HG02885 (cell line): ENCODE results near the gene STARD6.
"Not testable (repeated sequence)": the region's sequence is repeated elsewhere in the genome, so short reads cannot be mapped to it uniquely, and the experiment has no call there.

ENCODE experiments used
- ATAC-seq: cut with Tn5 transposase; IDR thresholded peaks from one replicate; pipeline ENCODE4 v1.9.1; 2021; ENCODE audit warnings: mild to moderate bottlenecking; ENCODE audit not compliant: unreplicated experiment, poor library complexity

Gene STARD6

DNA sequence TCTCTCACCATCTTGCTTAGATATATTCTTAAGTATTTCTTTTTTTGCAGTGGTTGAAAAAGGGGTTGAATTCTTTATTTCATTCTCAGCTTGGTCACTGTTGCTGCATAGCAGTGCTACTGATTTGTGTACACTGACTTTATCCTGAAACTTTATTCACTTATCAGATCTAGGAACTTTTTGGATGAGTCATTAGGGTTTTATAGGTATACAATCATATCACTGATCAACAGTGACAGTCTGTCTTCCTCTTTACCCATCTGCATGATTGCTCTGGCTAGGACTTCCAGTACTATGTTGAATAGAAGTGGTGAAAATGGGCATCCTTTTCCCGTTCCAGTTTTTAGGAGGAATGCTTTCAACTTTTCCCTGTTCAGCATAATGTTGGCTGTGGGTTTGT, 6.5 kb downstream of the STARD6 start:
- no peak for ATAC-seq

DNA sequence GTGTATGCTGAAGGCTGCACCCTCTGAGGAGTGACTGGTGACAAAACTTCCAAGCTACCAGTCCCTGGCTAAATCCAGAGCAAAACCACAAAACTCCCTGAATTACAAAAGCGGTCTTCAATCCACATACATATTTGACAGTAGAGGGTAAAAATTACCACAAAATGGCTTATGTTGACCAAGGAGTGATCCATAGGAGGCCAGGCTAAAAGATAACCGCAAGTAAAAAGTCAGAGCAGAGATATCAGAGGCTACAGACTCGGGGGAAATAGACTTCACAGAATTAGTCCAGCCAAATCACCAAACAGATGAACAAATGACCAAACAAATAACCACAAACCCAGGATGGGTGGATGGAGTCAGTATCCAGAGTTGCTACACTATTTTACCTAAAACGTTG, 19.4 kb downstream of the STARD6 start:
- no peak for ATAC-seq

DNA sequence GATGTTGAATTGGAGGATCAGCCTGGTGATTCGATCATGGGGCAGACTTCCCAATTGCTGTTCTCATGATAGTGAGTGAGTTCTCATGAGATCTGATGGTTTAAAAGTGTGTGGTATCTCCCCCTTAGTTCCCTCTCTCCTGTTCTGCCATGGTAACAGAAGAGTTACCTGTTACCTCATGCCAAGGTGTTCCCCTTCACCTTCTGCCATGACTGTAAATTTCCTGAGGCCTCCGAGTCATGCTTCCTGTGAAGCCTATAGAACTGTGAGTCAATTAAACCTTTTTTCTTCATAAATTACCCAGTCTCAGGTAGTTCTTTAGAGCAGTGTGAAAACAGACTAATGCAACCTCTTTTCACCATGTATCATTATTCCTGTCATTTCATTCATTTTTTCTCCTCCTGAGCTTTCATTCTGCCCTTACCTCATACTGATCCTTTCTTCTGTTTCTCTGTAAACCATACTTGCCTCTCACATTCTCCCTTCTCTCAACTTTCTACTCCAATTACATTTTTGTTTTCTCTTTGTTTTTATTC, 22.0 kb downstream of the STARD6 start:
- ATAC-seq = no peak

DNA sequence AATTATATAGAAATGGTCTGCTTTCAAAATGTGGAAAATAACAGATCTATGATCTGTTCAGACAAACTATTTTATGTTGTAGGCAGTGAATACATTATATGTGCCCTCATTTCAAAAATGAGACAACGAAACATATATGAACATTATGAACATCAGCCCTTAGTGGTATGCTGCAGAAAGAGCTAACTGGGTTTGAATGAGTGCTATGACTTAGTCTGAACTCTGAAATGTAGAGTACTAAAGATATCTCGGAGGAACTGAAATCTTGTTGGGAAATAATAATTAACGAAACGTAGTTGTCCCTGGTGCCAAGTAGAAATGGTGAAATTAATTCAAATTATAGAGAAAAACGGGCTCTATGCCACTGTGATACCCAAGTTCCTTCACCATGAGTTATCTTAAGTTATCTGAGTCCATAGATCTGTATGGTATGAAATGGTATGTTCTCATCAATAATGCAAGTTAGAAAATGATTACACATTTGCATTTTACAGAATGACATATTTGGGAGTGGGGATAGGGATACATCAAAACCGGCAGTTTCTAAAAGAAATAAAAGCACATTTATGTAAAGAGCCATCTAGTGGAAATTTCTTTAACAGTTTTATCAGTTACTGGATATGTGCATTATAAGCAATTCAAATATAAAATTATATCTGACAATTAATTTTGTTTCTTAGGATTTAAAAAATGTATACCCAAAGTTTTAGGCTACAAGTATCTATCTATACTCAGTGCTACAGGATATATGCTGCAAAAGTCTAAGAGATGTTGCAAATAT, 26.7 kb downstream of the STARD6 start:
- no peak for ATAC-seq

DNA sequence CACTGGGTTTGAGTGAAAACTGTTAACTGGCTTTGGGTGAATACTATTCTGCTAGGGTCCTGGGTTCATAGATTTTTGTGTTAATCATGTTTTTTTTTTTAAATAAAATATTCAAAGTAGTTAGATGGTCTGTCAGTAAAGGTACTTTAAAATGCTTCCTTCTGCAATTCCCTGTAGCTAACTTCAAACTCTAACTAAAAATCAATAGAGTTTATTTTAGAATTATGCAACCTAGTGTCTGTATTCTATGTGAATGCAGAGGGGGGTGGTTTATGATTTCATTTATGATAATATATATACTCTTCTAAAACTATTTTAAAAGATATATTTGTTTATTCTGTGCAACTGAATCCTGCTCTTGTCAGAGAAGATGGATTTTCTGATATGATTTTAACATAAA, 27.9 kb downstream of the STARD6 start:
- no peak for ATAC-seq

DNA sequence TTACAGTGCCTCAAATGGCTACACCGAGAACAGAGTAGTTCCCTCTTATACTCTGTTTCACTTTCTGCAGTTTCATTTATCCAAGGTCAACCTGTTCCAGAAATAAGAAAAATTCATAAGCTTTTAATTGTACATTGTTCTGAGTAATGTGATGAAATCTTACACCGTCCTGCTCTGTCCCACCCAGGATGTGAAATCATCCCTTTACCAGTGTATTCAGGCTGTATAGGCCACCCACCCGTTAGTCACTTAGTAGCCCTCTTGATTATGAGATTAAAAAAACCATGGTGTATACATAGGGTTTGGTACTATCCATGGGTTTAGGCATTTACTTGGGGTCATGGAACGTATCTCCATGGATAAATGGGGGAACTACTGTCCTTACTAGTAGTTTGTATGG, 29.8 kb downstream of the STARD6 start:
- no peak for ATAC-seq

DNA sequence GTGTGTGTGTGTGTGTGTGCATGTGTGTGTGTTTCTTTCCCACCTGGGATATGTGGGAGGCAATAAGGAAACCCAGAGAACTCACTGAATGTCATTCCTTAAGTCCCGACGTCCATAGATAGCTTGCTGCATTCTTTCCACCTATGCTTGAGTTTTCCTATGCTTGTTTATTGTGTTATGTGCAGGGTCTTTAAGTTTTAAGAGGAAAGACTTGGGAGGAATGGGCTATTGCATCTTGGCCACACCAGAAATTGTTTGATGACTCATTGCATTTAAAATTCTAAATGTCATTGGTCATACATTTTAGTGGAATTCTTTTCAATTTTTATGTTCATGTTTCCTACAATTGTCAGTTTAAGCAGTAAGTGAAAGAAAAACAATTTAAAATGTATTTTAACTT, 33.7 kb downstream of the STARD6 start:
- no peak for ATAC-seq

DNA sequence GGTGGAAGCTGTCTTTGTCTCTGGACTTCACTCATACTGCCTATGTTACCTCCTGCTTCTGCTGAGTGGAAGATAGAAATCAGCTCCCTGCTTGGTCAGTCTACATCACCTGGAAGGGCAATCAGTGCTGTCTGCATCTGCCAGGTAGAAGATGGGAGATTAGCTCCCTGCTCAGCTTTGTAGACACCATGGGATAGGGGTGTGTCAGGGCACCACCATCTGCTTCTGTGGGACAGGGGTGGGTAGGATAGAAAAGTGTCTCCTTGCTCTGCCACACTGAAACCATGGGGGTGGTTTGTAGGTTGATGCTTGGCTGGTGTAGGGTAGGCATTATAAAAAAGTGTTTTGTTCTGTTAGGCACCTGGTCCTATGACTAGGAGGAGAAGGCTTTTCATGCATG, 34.1 kb downstream of the STARD6 start:
- no peak for ATAC-seq

DNA sequence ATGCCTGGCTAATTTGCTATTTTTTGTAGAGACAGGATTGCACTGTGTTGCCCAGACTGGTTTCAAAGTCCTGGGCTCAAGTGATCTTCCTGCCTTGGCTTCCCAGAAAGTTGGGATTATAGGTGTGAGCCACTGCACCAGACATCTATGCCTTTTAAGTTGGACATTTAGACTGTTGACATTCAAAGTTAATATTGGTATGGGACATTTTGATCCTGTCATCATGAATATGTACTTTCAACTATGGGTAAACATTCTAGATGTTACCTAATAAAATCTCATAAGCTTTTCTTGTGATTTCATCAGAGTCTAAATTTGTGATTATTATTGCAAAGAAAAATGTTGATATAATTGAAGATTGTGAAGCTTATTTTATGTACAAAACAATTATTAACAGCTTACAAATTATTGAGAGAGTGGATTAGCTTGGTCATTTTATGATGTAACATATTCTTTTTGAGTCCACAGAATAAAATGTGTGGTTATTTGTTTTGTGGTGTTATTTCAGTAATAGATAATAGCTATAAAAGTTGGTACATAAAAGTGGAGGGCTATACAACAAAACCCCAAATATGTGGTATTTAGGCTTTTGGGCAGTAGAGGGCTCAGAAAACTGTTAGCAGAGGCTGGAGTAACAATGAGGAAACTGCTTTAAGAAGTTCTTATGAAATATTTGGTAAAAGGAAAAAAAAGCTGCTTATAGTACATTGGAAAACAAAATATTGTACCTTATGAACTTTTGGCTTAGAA, 41.4 kb downstream of the STARD6 start:
- ATAC-seq = no peak

DNA sequence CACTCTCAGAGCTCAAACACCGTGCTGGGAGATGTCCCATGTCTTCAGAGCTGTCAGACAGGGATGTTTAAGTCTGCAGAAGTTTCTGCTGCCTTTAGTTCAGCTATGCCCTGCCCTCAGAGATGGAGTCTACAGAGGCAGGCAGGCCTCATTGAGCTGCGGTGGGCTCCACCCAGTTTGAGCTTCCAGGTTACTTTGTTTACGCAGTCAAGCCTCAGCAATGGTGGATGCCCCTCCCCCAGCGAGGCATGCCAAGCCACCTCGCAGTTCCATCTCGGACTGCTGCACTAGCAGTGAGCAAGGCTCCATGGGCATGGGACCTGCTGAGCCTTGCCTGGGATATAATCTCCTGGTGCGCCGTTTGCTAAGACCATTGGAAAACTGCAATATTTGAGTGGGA, 48.1 kb downstream of the STARD6 start:
- not testable (repeated sequence) for ATAC-seq

DNA sequence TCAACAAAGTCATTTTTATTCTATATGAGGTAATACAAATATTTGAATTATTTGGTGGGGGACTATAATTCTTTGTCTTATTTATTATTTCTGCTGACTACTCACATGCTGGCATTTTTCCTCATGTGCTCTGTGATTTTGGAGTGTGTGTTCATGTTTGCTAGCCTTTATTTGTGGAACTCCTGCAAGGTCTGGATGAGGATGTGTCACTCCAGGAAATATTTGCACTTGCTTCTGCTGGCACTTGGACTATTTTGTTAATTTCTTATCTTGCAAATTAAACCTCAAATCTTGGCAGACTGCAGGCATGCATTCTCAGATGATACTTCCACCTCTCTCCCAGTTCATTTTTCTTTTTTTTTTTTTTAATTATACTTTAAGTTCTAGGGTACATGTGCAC, 54.2 kb downstream of the STARD6 start:
- ATAC-seq = no peak

DNA sequence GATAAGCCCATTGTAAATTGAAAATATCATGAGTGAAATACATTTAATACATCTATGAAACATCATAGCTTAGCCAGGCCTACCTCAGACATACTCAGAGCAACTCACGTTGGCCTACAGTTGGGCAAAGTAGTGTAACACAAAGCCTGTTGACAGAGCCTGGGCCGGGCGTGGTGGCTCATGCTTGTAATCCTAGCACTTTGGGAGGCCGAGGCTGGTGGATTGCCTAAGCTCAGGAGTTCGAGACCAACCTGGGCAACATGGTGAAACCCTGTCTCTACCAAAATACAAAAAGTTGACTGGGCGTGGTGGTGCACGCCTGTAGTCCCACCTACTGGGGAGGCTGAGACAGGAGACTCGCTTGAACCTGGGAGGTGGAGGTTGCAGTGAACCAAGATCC, 58.7 kb downstream of the STARD6 start:
- not testable (repeated sequence) for ATAC-seq

DNA sequence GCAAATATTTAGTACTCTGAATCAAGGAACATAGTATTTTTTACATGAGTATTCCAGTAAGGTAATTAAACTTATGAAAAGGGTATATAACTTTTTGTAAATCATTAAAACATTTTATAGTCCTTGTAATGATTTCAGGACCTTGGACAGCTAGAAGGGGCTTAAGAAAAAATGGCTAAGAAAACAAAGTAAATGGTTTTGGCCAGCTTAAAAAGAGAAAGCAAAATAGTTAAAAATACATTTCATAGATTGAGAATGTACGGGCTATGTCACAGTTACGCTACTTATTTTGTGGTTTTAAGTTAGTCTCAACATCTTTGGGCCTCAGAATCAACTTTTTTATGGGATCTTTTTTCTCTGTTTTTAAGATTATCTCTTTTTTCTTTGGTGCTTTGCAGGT, 61.6 kb downstream of the STARD6 start:
- no peak for ATAC-seq

DNA sequence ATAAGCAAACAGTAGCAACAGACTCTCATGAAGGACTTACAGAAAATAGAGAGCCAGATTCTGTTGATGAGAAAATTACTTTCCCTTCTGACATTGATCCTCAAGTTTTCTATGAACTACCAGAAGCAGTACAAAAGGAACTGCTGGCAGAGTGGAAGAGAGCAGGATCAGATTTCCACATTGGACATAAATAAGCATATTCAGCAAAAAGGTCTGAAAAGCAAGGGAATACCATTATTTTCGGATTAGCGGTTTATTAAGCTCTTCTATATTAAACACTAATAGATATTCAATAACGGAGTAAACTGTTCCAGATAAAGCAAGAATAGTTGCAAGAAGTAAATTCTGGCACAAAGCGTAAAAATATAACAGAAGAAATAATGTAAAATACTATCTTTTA, 63.4 kb downstream of the STARD6 start:
- no peak for ATAC-seq

DNA sequence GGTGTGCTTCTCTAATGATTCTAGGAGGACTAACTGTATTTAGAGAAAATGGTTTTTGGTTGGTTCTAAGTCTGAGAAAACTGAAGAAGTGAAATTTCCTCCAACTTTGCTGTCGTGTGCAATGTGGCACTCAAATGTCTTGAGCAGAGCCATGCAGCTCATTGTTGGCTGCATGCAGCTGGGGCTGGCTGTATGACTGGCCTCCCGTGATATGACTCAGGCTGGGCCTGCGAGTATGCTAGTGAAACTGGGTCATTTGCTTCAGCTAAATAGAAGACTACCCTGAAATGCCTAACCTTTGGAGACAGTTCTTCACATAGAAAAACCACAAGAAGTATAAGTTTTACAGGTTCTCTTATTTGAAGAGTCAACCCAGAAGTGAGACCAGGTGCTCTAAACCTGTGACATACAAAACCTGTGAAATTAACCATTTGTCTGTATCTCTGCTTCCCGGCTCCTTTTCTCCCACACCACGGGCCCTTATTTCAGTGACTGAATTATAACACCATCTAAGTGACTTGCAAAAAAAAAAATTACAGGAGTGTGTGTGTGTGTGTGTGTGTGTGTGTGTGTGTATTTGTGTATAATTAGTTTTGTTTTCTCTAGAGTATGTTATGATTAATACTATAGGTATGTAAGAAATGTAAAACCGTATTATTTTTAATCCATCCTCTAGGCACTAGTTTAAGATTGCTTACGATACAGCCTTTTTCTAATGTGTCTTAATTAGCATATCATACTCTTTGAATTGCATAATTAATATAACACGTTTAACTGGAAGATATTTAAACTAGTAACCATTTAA, 72.5 kb downstream of the STARD6 start:
- peak; percentile 99 for ATAC-seq

DNA sequence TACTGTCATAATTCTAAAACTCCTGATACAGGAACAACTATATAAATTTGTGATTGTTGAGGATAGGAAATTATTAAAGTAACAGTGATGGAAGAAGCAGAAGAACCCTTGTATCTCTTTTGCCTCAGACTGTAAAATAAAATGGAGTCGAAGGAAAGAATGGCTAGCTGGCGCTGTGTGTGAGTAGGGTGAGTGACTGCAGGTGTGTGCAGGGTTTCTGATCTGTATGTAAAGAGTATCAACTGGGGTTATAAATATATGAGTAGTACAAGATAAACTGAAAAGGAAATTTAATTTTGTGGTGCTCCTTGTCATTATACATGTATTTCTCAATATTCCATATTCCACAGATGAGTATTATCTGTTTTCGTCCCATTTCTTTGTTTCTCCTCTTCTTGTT, 73.1 kb downstream of the STARD6 start:
- ATAC-seq = peak; percentile 50

DNA sequence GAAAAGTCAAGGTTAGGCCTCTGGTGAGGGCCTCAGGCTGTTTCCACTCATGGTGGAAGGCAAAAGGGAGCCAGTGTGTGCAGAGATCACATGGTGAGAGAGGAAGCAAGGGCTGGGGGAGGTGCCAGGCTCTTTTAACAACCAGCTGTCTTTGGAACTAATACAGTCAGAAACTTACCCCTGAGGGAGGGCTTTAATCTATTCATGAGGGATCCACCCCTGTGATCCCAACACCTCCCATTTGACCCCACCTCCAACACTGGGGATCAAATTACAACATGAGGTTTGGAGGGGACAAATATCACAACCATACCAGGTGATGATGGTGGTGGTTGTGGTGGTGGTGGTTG, 77.5 kb downstream of the STARD6 start:
- no peak for ATAC-seq

DNA sequence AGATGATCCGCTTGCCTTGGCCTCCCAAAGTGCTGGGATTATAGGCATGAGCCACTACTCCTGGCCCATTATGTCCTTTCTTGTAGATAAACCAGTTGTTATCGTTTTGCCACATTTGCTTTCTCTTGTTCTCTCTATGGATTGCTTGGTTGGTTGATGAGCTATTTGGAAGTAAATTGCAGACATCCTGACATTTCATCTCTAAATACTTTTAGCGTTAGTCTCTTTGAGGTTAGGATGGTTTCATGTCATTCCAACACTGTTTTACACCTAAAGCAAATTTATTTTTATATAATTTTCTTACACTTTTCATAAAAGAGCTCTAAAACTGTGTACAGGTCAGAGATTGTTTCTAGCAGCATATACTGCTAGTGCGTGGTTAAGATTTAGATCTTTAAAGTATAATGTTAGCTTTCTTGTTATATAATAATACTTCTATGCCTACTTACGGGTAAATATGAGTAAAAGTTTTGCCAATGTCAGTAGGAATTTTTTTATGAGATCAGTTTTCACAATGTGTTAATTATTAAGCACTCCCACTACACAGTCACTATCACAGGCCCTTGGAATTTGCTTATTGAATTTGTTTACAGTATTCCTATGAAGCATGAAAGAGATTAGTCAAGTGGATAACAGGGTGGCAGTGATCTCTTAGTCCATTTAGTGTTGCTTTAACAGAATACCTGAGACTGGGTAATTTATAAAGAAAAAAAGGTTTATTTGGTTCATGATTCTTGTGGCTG, 78.0 kb downstream of the STARD6 start:
- ATAC-seq = no peak

DNA sequence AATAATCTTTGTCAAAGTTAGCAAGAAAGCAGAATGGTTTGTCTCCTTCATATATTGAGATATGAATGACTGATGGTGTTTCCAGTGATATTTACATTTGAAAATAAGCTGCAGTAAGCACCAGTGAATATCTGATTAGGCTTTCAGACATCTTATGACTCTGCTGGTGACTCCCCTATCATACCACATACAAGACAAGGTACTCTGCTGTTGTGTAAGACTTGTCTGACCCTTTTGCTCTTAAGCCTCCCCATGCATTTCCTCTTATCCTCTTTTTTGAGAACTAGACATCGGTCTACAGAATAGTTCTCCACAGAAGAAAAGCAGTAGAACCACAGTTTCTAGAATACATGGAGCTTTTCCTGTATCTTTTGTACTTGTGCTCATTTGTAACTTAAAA, 79.0 kb downstream of the STARD6 start:
- no peak for ATAC-seq

DNA sequence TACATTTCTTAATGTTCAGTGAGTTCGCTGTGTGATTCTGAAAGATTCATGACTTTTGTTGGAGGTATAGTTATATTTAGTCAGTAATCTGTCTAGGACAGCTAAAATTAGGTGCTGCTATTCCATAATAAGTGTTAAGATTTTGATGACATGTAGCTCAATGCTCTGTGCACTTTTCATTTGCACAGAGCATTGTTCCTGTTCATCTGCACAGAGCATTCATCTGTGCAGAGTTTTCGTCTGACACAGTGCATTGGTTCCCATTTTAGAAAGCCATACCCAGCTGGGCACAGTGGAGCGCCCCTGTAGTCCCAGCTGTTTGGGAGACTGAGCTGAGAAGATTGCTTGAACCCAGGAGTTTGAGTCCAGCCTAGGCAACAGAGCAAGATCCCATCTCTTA, 79.8 kb downstream of the STARD6 start:
- no peak for ATAC-seq
